NOMO-1 treated with DMSO at 0.1 percent for 48 hours (cell line): ENCODE results near the gene PPFIA4.

Experiments
- DNase-seq: peaks from one replicate; lab custom pipeline; 2025; ENCODE audit not compliant: unreplicated experiment; lab: John Stamatoyannopoulos, UW

PPFIA4 gene

DNA sequence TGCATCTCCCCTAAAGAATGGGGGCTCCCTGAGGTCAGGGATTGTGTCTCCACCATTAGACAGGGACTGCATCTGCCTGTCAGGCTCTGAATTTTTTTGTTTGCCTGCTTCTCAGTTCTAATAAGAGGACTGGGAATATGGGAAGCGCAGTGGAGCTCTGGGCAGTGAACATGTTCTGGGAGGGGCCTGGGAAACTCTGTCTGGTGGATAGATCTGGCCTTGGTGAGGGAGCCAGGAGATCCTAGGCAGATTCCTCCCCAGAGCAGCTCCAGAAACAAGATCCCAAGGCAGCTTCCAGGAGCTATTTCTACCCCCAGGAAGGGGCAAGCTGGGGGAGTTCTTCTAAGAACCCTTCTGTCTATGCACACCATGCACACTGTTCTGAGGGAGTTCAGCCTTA lies 72.2 kb downstream of the PPFIA4 start:
- no peak for DNase-seq

DNA sequence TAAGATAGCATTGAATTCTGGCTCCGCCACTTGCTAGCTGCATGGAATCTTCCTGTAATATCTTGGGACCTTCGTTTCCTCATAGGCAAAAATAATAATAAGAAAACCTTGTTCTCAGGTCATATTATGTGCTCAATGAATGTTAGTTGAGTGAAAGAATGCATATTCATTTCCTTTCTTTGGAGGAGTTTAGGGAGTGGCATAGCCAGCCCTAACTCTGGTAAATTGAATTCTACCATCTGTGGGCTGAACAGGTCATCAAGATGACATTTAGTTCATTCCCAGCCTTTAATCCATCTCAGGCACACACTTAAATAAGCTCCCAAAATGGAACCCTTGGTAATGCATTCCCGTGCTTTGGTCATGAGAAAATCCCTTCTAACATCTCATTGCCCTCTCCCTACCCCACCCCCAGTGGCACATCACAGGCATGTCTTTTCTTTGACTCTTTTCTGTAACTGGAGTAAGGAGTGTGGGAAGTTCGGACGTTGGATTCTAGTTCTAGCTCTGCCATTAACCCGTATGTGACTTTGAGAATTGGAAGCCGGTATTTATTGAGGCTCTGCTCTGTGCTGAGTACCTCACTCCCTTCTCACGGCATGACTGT lies 72.7 kb downstream of the PPFIA4 start:
- DNase-seq = no peak

DNA sequence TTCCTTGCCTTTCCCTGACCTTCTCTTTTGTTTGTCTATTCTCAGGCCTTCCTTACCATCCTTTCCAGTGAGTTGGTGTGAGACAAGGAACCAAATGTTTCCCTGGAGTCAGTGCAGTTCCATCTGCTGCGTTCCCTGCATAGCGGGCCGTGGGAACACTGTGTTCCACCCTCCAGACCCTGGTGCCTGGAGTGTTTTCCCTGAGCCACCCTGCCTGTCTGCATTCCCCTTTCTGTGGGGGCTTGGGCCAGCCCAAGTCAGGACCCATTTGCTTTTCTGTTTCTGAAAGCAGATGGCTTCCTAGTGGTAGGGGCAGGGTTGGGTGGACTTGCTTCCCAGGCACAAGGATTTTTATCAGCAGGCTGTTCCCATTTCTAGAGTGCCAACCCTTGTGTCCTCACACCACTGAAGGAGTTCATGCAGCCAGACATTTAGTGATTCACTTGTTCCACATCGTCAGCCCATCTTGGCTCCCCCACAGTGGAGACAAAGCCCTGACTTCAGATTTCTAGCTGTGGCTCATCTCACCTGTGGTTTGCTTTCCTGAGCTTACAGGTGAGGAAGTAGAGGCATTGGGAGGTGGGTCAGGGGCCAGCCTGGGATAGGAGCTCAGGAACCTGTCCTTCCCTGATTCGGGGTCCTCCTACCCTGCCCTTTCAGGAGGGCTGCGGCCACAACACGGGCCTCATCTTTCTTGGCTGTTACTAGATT lies 73.7 kb downstream of the PPFIA4 start:
- no peak for DNase-seq

DNA sequence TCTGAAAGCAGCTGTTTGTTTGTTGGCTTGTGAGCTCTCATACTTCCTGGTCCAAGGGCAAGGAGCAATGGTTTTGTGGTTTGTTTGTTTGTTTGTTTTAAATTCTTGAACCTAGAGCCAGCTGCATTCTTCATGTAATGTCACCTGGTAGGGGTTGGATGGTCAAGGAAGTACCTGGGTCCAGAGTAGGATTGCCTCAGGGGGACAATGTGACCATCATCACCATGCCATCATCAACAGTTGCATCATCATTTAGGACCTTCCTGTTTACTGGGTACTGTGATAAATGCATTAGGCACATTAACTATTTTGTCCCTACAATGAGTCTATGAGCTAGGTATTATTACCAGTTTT lies 74.2 kb downstream of the PPFIA4 start:
- no peak for DNase-seq

DNA sequence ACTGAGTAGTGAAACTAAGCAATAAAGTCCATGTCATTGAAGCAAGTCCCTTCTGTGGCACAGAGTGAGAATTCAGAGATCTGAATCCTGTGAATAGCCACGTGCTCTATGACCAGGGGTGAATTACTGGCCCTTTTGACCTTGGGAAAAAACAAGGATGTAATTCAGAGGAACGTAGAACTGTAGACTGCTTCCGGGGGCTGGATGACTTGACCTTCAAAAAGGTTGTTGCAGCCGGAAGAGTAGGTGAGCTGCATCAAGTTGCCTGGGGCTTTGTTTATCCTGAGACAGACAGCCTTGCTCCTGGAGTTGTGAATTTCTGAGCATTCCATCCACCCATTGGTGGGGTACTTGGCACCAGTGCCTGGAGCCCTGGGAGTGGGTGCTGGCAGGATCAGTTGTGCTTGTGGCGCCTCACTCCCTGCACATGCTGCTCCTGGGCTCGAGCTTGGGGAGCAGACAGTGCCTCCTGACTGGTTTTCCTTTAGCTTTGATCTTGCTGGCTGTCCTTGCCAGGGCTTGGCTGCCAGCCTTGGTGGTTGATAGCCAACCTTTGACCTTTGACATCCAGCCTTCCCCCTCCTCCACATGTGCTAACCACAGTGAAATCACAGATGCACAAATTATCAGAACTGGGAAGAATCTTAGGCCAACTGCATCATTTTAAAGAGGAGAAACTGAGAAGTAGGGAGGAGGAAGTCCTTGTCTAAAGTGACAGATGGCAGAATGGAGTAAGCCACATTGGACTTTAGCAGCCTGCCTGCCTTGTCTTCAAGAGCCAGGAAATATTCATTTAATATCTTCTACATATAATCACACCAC lies 75.7 kb downstream of the PPFIA4 start:
- DNase-seq = peak; percentile 42

DNA sequence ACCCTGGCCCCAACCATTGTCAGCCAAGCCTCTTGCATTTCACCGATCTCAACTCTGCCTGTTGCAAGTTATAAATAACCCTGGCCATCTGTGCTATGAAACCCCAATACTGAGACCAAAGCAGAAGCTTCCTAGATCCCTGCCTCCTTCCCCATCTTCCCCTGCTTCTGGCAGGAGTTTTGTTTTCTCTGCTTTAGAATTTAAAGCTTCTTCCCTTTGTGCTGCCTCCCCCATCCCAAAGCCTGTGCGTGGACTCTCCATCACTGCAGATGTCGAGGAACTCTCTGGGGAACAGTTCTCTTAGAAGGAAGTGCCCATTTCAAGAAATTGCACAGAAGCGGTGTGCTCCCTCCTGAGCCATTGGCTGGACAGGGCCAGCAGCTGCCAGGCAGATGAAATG lies 76.9 kb downstream of the PPFIA4 start:
- no peak for DNase-seq

DNA sequence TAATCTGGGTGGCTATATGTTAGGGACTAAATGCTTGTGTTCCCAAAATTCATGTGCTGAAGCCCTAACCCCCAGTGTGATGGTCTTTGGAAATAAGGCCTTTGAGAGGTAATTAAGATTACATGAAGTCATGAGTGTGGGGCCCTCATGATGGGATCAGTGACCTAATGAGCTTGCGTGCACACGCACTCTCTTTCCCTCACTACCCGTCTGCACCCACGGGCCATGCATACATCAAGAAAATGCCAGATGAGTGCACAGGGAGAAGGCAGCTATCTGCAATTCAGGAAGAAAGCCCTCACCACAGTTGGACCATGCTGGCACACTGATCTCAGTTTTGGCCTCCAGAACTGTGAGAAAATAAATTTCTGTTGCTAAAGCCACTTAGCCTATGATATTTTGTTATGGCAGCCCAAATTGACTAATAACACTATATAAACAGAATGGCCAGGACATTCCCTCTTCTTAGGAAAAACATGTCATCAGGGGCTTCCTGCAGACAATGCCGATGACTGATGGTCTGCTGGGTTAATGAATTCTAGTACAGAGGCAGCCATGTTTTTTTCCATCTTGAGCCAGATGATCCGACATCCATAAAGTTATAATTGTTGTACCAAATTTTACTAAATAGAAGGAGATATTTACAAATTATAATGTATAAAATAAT lies 77.7 kb downstream of the PPFIA4 start:
- no peak for DNase-seq

DNA sequence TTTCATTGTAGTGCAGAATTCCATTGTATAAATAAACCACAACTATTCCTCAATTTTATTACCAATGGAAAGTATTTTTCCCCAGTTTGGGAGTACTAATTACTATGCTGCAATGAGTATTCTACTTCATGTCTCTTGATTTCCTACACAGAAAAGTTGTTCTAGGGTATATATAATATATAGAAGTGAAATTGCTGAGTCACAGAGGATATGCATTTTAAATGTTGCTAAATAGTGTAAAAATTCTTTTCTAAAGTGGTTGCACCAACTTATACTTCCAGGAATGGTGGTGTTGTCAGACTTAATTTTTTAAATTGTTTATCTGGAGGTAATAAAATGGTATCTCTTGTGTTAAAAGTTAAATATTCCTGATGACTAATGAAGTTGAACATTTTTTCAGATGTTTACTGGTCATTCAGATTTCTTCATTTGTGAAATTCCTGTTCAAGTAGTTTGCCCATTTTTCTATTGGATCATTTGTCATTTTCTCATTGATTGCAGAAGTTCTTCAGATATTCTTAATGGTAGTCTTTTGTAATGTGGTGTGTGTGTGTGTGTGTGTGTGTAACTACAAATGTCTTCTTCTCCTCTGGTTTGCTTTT lies 78.6 kb downstream of the PPFIA4 start:
- peak; percentile 45 for DNase-seq

DNA sequence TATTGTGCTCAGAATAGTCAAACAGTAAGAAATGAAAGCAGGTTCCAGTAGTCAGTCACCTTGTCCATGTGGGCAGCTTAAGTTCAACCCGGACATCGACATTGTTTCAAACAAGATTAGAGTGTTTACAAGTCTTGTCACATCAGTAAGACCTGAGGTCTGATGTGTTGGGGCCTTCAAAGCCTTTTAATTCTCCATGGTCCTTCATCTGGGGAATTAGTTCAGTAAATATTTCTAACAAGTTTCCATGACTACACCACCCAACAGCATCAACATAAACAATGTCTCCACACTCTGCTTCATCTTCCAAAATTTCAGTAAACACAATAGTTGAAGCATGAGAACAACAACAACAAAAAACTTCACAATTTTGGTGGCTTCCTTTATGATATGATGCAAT lies 86.2 kb downstream of the PPFIA4 start:
- DNase-seq = no peak

DNA sequence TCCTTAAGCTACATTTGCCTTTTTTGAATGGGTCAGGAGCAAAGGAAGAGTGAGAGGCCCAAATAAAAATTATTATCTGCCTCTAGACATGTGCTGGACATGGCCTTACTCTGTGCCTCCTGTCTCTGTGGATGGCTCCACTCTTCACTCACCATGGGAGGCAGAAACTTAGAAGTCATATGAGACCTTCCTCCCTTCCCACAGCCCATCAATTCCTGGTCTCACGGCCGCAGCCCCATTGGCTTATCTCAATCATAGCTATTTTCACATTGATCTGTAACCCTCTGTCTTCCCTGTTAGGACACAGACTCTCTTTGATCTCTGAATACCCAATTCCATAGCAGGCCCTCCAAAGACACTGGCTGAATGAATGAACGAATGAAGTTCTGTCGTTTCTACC lies 87.0 kb downstream of the PPFIA4 start:
- no peak for DNase-seq

DNA sequence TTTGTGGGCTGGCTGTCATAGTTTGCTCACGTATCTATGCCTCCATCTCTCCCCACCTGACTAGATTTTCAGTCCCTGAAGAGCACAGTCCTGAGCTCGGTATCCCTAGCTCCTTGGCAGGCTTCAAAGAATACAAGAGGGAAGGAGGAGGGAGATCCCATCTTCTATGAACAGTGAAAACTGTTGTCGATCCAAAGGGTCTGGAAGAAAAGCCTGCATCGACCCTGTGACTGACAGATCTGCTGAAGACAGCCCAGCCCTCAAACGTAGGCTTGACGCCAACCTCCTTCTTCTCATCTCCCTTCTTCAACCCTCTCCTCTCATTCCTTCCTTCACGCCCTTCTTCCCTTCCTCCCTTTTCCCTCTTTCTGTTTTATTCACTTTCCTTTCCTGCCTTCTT lies 87.9 kb downstream of the PPFIA4 start:
- DNase-seq = no peak

DNA sequence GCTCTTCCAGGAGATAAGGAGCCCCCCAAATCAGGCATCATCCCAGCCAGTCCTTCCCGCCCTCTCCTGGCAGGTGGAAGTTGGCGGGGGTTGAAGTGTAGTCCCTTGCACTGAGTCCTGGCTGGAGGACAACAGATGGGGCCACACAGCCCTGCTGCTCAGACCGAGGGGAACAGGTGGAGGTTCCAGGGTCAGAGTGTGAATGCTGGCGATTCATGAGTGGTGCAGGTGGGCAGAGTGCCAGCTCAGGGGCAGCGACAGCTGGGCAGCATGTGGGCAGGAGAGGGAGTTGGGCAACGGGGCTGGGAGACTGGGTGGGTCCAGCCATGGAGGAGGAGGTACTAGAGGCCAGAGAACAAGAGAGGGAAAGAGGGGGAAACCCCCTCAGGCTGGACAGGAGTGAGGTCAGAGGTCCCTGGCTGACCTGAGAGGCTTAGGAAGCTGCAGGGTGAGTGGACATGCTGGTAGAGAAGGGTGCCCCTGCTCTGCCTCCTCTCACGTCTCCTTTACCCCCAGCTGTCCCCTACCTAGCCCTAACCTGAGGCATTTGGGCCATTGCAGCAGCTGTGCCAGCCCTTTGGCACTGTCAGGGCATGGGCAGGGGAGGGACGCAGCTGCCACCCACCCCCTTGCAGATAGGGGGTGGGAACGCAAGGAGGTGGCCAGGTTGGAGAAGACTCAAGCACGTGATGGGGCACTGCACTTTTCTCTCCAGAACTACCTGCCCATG lies 90.0 kb downstream of the PPFIA4 start:
- DNase-seq = no peak

DNA sequence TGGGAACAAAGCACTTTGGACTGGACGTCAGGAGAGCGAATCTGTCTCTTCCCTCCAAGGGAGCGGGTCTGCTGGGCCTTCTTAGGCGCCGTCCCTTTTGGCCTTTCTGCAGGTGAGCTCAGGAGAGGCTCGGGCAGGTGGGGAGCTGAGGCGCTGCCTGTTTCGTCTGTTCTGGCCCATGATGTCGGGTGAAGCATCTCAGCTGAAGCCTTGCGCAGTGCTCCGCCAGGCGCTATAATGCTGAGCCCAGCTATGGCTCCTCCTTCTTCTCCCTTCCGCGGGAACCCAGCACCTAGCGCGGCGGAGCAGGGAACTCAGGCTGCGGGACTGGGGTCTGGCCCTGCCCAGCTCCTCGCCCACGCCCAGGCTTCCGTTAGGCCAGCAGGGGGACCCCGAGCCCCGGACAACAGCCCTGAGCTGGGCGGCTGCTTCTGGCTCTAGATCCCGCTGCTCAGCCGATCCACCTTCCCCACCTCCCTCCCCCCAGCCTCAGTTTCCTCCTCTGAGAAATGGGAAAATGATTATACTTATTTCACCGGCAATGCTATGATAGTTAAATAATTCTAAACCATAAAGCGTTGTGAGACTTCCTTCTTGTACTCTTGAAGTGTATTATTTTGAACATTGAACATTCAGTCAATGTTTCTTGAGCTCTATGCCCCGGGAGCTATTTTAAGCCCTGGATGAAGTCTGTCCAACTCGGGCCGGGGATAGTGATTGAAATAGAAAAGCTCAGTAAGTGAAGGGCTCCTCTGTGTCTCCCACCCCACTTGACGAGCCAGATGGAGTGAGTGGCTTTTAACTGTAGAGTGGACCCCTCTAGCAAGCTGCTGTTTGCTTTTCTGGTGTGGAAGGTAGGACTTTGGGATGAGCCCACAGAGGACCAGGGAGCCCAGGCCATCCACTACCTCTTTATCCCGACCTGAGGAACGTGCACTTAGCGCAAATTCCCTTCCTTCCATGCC lies 91.6 kb downstream of the PPFIA4 start:
- DNase-seq = peak; percentile 36

DNA sequence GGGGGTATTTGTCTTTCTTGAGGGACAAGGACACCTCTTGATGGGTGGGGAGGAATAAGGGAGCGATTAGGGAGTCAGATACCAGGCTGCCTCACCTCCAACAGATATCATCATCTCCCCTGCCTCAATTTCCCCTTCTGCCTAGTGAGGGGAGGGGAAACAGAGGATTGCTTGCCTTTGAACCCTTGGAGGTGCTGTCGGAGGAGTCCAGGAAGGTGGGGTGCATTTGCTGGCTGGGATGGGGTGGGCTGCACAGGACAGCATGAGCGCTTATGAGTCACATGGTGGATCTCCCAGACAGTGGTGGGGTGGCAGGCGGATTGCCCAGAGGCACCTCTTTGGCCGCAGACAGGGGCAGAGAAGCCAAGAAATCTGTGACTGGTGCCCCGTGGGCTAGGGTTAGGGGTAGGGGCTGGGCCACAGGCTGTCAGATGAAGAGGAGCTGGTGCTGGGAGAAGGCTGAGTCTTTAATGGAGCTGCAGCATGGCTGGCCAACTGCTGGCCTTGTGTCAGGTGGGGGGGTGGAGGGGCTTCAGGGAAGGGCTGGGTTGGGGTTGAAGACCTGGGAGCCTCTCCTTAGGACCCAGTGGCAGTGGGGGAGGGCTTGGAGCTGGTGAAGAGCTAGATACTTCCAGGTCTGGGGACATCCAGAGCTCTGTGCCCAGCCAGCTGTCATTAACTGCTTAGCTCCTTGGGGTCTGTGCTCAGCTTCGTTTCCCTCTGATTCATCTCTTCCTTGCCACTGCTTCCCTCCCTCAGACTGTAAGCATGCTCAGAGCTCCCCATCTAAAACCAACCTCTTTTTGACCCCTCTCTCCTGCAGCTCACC lies 94.2 kb downstream of the PPFIA4 start:
- DNase-seq = no peak

DNA sequence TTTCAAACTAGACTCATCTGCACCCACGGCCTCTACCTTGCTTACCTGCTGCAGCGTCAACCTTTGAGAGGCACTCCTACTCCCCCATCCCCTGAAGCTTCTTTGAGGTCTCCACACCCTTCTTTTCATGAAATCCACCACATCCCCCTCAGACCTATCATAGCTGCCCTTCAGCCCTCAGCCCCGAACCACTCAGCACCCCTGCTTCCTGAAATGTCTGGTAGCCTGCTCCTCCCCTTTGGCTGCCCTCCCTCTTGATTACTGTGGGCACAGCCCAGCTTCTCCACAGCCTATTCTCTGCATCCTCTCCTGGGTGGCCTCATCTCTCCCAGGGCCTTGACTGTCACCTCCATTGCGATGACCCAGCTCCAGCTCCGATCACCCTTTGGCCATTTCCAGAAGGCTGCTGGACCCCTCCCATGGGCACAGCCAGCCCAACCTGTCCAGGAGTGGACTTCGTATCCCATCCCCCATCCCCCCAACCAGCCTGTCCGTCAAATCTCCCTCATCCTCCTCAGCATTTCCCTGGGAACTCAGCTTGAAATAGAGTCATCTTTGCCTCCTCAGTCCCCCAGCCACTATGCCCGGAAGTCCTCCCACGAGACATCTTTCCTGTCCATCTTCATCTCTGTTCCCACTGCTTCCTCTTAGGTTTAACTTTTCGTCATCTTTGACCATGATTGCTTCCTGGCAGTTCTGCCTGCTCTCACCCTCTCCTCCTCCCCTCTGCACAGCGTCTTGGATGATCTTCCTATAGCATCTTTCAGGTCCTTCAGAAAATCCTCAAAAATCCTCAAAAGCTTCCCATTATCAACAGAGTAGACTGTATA lies 95.1 kb downstream of the PPFIA4 start:
- peak; percentile 42 for DNase-seq

DNA sequence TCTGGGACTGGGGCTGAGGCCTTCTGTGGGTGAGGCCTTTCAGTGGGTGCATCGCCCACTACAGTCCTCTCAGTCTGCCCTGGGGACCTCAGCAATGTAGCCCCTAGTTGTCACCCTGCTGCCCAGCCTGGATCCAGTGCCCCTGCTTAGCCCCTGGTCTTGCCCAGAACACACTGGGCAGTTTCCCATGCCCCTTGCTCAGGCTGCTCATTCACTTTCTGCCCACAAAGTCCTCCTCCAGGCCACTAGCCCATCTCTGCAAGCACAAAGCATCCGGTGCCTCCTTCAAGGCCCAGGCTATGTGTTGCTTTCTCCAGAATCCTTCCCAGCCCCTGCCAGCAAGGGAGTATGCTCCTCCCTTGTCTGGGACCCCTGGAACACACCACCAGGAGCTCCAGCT lies 95.9 kb downstream of the PPFIA4 start:
- no peak for DNase-seq

DNA sequence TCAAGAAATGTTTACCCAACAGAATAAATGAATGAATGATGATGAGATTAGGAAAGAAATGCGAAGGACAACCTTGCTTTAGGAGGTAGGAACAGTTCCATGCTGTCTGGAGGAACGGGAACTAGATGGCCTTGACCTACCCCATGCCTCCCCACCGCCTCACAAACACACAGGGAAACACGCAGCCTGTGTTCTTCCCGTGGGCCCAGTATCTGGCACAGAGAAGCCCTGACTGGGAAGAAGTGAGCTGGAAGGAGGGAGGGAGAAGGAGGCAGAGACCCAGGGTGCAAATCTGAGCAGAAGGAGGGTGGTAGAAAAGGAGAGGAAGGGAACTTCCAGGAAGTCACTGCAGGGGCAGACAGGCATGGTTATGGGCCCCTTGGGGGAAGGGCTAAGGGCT lies 97.7 kb downstream of the PPFIA4 start:
- no peak for DNase-seq
